Measurements from ENCODE around the gene TSHR. TPM values are rescaled to one million over a fixed set of nuclear protein-coding genes. Genes with fewer than 3 reads are reported as not detected.
A peak's percentile ranks its signal among the peaks of the same experiment; 100 is the strongest.

TSHR gene
- total and polyA plus RNA-seq, 2 of the 13 experiments (the other 11 are each of a cell fraction or from before 2014, with no cell fraction given) = not detected

DNA sequence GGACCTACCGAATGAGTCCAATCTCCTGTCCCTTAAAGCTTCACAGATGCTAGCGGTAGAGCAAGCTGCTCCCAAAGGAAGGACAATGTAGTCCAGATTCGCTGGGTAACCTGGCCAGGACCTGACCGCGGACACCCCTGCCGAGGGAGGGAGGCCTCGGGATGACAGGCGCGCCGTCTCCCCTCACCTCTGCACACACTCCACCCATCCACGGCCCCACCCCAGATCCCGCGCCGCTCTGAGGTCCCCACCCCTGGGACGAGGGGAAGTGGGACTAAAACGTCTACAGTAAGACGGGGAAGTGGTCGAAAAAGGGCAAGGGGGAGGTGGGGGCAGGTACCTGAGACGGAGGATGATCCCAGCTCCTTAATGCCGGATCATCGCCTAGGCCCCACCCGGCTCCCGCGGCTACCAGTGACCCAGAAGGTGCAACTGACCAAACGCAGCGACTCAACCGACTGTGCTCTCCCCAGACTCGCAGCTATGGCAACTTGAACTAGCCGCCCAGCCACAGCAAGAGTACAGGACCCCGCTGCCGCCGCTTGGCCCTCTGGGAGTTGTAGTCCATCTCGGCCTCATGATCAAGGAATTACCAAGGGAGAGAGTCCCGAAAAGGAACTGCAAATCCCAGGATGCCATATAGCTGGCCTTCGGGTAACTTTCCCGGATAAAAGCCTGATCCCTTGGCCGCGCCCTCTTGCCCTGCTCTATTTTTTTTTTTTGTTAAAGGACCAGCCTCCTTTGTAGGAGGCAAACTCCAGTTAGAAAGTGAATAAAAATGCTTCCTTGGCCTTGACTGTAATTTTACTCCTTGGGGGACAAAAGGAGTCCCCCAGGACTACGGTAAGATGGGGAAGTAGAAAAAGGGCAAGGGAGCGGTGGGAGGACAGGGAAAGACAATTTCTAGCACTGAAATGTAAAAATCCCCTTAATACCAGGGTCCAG is 13.9 kb upstream of the TSHR start, which contains the start of gene CEP128 (continued):
- TF ChIP-seq HNRNPUL1 (IDR thresholded peaks at IDR 0.05; ENCODE audit: low read depth, low read length) (no peak), PPARG (CRISPR knock-in tag; conservative IDR thresholded peaks at IDR 0.05) (0 out of 2 replicates have a peak, but pooled peaks have one; percentile 32), ZFY (CRISPR knock-in tag; IDR thresholded peaks at IDR 0.05) (peak; percentile 68), GATA4 (IDR thresholded peaks at IDR 0.05; ENCODE audit: borderline replicate concordance, low read depth) (no peak), GPN1 (CRISPR knock-in tag; IDR thresholded peaks at IDR 0.05; ENCODE audit: borderline replicate concordance) (no peak), TCF7 (IDR thresholded peaks at IDR 0.05; ENCODE audit: low read depth) (peak; percentile 17; the same call in 1 of the 2 replicates), ZNF335 (CRISPR knock-in tag; IDR thresholded peaks at IDR 0.05) (peak; percentile 98), HNF4G (IDR thresholded peaks at IDR 0.05; ENCODE audit: borderline replicate concordance, low read depth, low read length) (no peak), HNF4G (CRISPR knock-in tag; IDR thresholded peaks at IDR 0.05; ENCODE audit: borderline replicate concordance, low read depth) (0 out of 2 replicates have a peak, but pooled peaks have one; percentile 35), DMAP1 (CRISPR knock-in tag; IDR thresholded peaks at IDR 0.05) (peak; percentile 28; the same call in 1 of the 2 replicates), ZNF431 (CRISPR knock-in tag; IDR thresholded peaks at IDR 0.05; ENCODE audit: borderline replicate concordance, low read depth) (no peak), ELF1 (CRISPR knock-in tag; IDR thresholded peaks at IDR 0.05) (peak; percentile 66), TAF15 (IDR thresholded peaks at IDR 0.05; ENCODE audit: low read depth, low read length, poor library complexity, severe bottlenecking) (no peak), ZNF20 (CRISPR knock-in tag; IDR thresholded peaks at IDR 0.05) (no peak), RFX1 (IDR thresholded peaks at IDR 0.05) (peak; percentile 58; the same call in 1 of the 2 replicates), KDM5B (CRISPR knock-in tag; IDR thresholded peaks at IDR 0.05; ENCODE audit: borderline replicate concordance) (0 out of 2 replicates have a peak, but pooled peaks have one; percentile 22), ZNF546 (CRISPR knock-in tag; conservative IDR thresholded peaks at IDR 0.05) (no peak), KAT8 (CRISPR knock-in tag; IDR thresholded peaks at IDR 0.05) (peak; percentile 77)
- TF ChIP-seq, protein P1, sequence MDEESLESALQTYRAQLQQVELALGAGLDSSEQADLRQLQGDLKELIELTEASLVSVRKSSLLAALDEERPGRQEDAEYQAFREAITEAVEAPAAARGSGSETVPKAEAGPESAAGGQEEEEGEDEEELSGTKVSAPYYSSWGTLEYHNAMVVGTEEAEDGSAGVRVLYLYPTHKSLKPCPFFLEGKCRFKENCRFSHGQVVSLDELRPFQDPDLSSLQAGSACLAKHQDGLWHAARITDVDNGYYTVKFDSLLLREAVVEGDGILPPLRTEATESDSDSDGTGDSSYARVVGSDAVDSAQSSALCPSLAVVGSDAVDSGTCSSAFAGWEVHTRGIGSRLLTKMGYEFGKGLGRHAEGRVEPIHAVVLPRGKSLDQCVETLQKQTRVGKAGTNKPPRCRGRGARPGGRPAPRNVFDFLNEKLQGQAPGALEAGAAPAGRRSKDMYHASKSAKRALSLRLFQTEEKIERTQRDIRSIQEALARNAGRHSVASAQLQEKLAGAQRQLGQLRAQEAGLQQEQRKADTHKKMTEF (CRISPR knock-in tag; IDR thresholded peaks at IDR 0.05) = peak; percentile 27; the same call in 1 of the 2 replicates
- TF ChIP-seq, protein P2, sequence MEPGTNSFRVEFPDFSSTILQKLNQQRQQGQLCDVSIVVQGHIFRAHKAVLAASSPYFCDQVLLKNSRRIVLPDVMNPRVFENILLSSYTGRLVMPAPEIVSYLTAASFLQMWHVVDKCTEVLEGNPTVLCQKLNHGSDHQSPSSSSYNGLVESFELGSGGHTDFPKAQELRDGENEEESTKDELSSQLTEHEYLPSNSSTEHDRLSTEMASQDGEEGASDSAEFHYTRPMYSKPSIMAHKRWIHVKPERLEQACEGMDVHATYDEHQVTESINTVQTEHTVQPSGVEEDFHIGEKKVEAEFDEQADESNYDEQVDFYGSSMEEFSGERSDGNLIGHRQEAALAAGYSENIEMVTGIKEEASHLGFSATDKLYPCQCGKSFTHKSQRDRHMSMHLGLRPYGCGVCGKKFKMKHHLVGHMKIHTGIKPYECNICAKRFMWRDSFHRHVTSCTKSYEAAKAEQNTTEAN (CRISPR knock-in tag; conservative IDR thresholded peaks at IDR 0.05) = no peak
- TF ChIP-seq, protein P3, sequence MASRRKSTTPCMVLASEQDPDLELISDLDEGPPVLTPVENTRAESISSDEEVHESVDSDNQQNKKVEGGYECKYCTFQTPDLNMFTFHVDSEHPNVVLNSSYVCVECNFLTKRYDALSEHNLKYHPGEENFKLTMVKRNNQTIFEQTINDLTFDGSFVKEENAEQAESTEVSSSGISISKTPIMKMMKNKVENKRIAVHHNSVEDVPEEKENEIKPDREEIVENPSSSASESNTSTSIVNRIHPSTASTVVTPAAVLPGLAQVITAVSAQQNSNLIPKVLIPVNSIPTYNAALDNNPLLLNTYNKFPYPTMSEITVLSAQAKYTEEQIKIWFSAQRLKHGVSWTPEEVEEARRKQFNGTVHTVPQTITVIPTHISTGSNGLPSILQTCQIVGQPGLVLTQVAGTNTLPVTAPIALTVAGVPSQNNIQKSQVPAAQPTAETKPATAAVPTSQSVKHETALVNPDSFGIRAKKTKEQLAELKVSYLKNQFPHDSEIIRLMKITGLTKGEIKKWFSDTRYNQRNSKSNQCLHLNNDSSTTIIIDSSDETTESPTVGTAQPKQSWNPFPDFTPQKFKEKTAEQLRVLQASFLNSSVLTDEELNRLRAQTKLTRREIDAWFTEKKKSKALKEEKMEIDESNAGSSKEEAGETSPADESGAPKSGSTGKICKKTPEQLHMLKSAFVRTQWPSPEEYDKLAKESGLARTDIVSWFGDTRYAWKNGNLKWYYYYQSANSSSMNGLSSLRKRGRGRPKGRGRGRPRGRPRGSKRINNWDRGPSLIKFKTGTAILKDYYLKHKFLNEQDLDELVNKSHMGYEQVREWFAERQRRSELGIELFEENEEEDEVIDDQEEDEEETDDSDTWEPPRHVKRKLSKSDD (CRISPR knock-in tag; IDR thresholded peaks at IDR 0.05; ENCODE audit: low read depth) = no peak
- TF ChIP-seq, protein P4, sequence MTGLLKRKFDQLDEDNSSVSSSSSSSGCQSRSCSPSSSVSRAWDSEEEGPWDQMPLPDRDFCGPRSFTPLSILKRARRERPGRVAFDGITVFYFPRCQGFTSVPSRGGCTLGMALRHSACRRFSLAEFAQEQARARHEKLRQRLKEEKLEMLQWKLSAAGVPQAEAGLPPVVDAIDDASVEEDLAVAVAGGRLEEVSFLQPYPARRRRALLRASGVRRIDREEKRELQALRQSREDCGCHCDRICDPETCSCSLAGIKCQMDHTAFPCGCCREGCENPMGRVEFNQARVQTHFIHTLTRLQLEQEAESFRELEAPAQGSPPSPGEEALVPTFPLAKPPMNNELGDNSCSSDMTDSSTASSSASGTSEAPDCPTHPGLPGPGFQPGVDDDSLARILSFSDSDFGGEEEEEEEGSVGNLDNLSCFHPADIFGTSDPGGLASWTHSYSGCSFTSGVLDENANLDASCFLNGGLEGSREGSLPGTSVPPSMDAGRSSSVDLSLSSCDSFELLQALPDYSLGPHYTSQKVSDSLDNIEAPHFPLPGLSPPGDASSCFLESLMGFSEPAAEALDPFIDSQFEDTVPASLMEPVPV (CRISPR knock-in tag; IDR thresholded peaks at IDR 0.05) = no peak

Measured in HepG2 (cell line).